ENCODE results near the gene PIK3IP1. TPM values are rescaled to one million over a fixed set of nuclear protein-coding genes. Genes with fewer than 3 reads are reported as not detected.

Gene PIK3IP1
- total and polyA plus RNA-seq, 8 donors, result 3.5 to 53.0 (median 8.1) TPM

- H3K27ac ChIP-seq, result no peak overlapping the region
- WGBS, 5 donors, result 91 to 98% (median 92%) methylated on average over 7 to 13 of the region's 13 CpGs
- no peak for DNase-seq
- H3K4me3 ChIP-seq, result no peak overlapping the region
- TF ChIP-seq CTCF (IDR thresholded peaks at IDR 0.05) (no peak), EP300 (IDR thresholded peaks at IDR 0.05) (no peak), POLR2AphosphoS5 (IDR thresholded peaks at IDR 0.05) (no peak), POLR2A (IDR thresholded peaks at IDR 0.05) (no peak)
- intact Hi-C loops (cut with DNase I; ENCODE audit: low total_unique reads), result no loop called here
- peaks cover under 1 to 9% (median 7%) of the 10 kb centered on the region in 4 donors for H3K4me1 ChIP-seq
- peaks cover 47 to 94% (median 93%) of the 10 kb centered on the region in 4 donors for H3K36me3 ChIP-seq
- no peaks in the 10 kb centered on the region for H3K27me3 ChIP-seq
- no peaks in the 10 kb centered on the region for H3K9me3 ChIP-seq
Measured at GRCh38 chr22:31328544-31328960, 36.3 kb upstream of the PIK3IP1 start.

- H3K4me3 ChIP-seq, result no peak overlapping the region
- WGBS, 5 donors, result 78 to 90% (median 84%) methylated on average over 8 to 9 of the region's 9 CpGs
- peaks cover 0 to 4% (median 2%) of the 10 kb centered on the region in 4 donors for H3K4me1 ChIP-seq
- H3K9me3 ChIP-seq, result no peaks in the 10 kb centered on the region
- H3K27ac ChIP-seq, result no peak overlapping the region
- intact Hi-C loops (cut with DNase I; ENCODE audit: low total_unique reads), result no loop called here
- no peak for DNase-seq
- TF ChIP-seq POLR2AphosphoS5 (IDR thresholded peaks at IDR 0.05) (no peak), EP300 (IDR thresholded peaks at IDR 0.05) (no peak), CTCF (IDR thresholded peaks at IDR 0.05) (no peak)
- H3K27me3 ChIP-seq, result no peaks in the 10 kb centered on the region
- peaks cover 47 to 88% (median 88%) of the 10 kb centered on the region in 4 donors for H3K36me3 ChIP-seq
Measured at GRCh38 chr22:31327806-31328543, 35.7 kb upstream of the PIK3IP1 start.

- Histone ChIP-seq H3K27ac (no peak overlapping the region), H3K4me3 (no peak overlapping the region), H3K36me3 (peaks cover 38 to 77% (median 77%) of the 10 kb centered on the region in 4 donors), H3K27me3 (no peaks in the 10 kb centered on the region), H3K9me3 (no peaks in the 10 kb centered on the region), H3K4me1 (peaks cover 0 to 11% (median 3%) of the 10 kb centered on the region in 4 donors)
- intact Hi-C loops (cut with DNase I; ENCODE audit: low total_unique reads), result no loop called here
- TF ChIP-seq CTCF (IDR thresholded peaks at IDR 0.05) (no peak), POLR2A (IDR thresholded peaks at IDR 0.05) (no peak)
- 87 to 98% (median 94%) methylated on average over 9 of the region's 9 CpGs for WGBS, 5 donors
- no peak for DNase-seq
Measured at GRCh38 chr22:31326877-31327276, 34.6 kb upstream of the PIK3IP1 start.

- DNase-seq, result no peak
- WGBS, 5 donors, result 81 to 88% (median 86%) methylated on average over 8 of the region's 8 CpGs
- no peak for TF ChIP-seq POLR2AphosphoS5 (IDR thresholded peaks at IDR 0.05)
- no peak for TF ChIP-seq CTCF (IDR thresholded peaks at IDR 0.05)
- no peak for TF ChIP-seq POLR2A (IDR thresholded peaks at IDR 0.05)
- TF ChIP-seq EP300 (IDR thresholded peaks at IDR 0.05), result no peak
Measured at GRCh38 chr22:31323578-31324550, 31.6 kb upstream of the PIK3IP1 start.

More at GRCh38 chr22:31323578-31324550, 31.6 kb upstream of the PIK3IP1 start:
- intact Hi-C loops (cut with DNase I; ENCODE audit: low total_unique reads), result no loop called here
- no peak overlapping the region for H3K27ac ChIP-seq
- peaks cover 30 to 49% (median 48%) of the 10 kb centered on the region in 4 donors for H3K36me3 ChIP-seq
- no peak overlapping the region for H3K4me3 ChIP-seq
- H3K4me1 ChIP-seq, result peaks cover 0 to 11% (median 3%) of the 10 kb centered on the region in 4 donors
- H3K9me3 ChIP-seq, result no peaks in the 10 kb centered on the region
- H3K27me3 ChIP-seq, result no peaks in the 10 kb centered on the region
